Activated CD4-positive, CD25-positive, alpha-beta regulatory T cell treated with anti-CD3 and anti-CD28 coated beads, Interleukin-2, amount 50 U/mL, for 72 hours (primary cell): ENCODE data around the gene NOTCH1.

ENCODE experiments used
- DNase-seq: peaks from one replicate; pipeline ENCODE4 v3.0.0; 2021

Gene NOTCH1

GRCh38 chr9:136455043-136456002 is 90.5 kb downstream of the NOTCH1 start:
- DNase-seq = no peak

GRCh38 chr9:136454026-136454796 is 91.6 kb downstream of the NOTCH1 start:
- DNase-seq = no peak

- no peak for DNase-seq
Observed at GRCh38 chr9:136453326-136453725, 92.5 kb downstream of the NOTCH1 start.

- no peak for DNase-seq
Observed at GRCh38 chr9:136451221-136451877, 94.5 kb downstream of the NOTCH1 start.

- no peak for DNase-seq
Observed at GRCh38 chr9:136448655-136449054, 97.2 kb downstream of the NOTCH1 start.

GRCh38 chr9:136447173-136447778 is 98.6 kb downstream of the NOTCH1 start:
- DNase-seq = no peak

GRCh38 chr9:136445799-136446198 is 100.0 kb downstream of the NOTCH1 start:
- no peak for DNase-seq
